Activated CD4-positive, alpha-beta memory T cell treated with anti-CD3 and anti-CD28 coated beads for 36 hours (primary cell): Measurements from ENCODE around the gene USP8. TPM values are rescaled to one million over a fixed set of nuclear protein-coding genes. Genes with fewer than 3 reads are reported as not detected.
A peak's percentile ranks its signal among the peaks of the same experiment; 100 is the strongest.

Source experiments
- CTCF ChIA-PET: fragments of 350-600 bp; sonication (Branson Sonifier 250); formaldehyde crosslinking; loops from one replicate; lab custom pipeline; 2021; ENCODE audit warnings: antibody characterized with exemption, inconsistent platforms; lab: Charles Lee
- POLR2A ChIA-PET: fragments of 350-600 bp; sonication (Branson Sonifier 250); formaldehyde crosslinking; loops from one replicate; lab custom pipeline; 2021; ENCODE audit warnings: antibody characterized with exemption; lab: Charles Lee
- DNase-seq: peaks from one replicate; pipeline ENCODE4 v3.0.0-alpha.2; 2020
- H3K27ac Mint-ChIP-seq: one replicate; pipeline ENCODE4 v1.8.0; 2021; ENCODE audit warnings: mixed read lengths
- H3K27me3 Mint-ChIP-seq: one replicate; pipeline ENCODE4 v1.8.0; 2021; ENCODE audit warnings: mixed read lengths
- H3K36me3 Mint-ChIP-seq: one replicate; pipeline ENCODE4 v1.8.0; 2021; ENCODE audit warnings: mixed read lengths
- H3K4me1 Mint-ChIP-seq: one replicate; pipeline ENCODE4 v1.8.0; 2021; ENCODE audit warnings: low read depth, mixed read lengths
- H3K4me3 Mint-ChIP-seq: one replicate; pipeline ENCODE4 v1.8.0; 2021; ENCODE audit warnings: mild to moderate bottlenecking, mixed read lengths
- H3K9me3 Mint-ChIP-seq: one replicate; pipeline ENCODE4 v1.8.0; 2021; ENCODE audit warnings: mixed read lengths
- intact Hi-C: fragments of 100-400 bp; cut with micrococcal nuclease; formaldehyde crosslinking; loops from one replicate; pipeline ENCODE4 v1.15.1; 2023
- total RNA-seq, 2 experiments: library from RNA; stranded (reverse); gene quantifications; one replicate each; pipeline ENCODE4 v1.2.3, GENCODE V29; 2021

The USP8 gene
- total RNA-seq, 2 experiments from 2014 or later: 43.4 to 46.0 TPM

DNA sequence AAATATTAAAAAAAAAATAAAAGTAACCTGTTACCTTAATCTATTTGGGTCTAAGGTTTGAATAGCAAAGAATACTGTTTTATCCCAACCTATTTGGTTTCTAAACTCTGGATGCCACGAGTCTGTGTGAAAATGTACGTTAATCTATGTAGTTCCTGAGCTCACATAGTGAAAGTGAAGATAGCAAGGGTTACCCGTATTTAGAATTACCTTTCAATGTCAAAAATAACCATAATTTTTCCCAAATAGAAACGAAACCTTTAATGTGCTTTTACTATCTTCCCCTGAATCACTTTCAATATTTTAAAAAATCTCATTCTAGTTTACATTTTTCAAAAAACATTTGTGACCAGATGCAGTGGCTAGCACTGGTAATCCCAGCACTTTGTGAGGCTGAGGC is 128.0 kb downstream of the USP8 start:
- Mint-ChIP-seq H3K4me3 (no peak overlapping the region), H3K9me3 (no peaks in the 10 kb centered on the region), H3K36me3 (peaks cover 4% of the 10 kb centered on the region), H3K27ac (no peak overlapping the region), H3K4me1 (peaks cover 13% of the 10 kb centered on the region), H3K27me3 (no peaks in the 10 kb centered on the region)
- ChIA-PET POLR2A (no interaction called here), CTCF (no interaction called here)
- no peak for DNase-seq
- intact Hi-C loops: no loop called here

DNA sequence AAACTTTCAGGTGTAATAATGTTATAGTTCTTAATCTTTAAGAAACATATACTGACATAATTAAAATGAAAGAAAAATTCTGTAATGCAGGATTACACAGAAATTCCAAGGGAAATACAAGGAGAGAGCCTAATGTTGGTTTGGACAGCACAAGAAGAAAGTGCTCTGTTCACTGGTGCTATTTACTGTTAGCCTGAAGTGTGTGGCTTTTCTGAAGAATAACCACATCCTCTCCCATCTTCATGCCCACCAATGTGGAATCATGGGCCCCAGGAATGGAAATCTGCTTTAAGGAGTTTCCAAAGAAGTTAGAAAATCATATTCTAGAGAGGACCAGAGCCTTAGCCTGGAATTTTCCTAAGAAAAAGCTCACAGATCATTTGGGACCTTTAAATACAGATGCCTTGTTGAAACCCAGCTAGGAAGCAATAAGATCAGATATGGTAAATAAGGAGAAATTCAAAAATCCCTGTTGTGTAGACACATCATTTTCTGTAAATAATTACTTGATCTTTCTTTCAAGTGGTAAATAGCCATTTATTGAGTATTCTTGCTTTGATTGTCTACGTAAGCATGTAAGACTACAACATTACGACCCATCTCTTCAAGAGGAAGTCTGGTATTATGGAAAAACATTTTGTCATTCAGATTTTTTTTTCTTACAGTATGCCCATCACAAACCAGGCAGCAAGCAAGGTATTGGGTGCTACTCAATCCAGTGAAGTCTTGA is 132.6 kb downstream of the USP8 start:
- H3K4me1 Mint-ChIP-seq: peaks cover 23% of the 10 kb centered on the region
- intact Hi-C loops: no loop called here
- no peaks in the 10 kb centered on the region for H3K9me3 Mint-ChIP-seq
- peak overlapping the region; percentile 44 for H3K27ac Mint-ChIP-seq
- DNase-seq: no peak
- H3K27me3 Mint-ChIP-seq: no peaks in the 10 kb centered on the region
- H3K4me3 Mint-ChIP-seq: no peak overlapping the region
- POLR2A ChIA-PET: no interaction called here
- H3K36me3 Mint-ChIP-seq: peaks cover 7% of the 10 kb centered on the region
- CTCF ChIA-PET: no interaction called here

DNA sequence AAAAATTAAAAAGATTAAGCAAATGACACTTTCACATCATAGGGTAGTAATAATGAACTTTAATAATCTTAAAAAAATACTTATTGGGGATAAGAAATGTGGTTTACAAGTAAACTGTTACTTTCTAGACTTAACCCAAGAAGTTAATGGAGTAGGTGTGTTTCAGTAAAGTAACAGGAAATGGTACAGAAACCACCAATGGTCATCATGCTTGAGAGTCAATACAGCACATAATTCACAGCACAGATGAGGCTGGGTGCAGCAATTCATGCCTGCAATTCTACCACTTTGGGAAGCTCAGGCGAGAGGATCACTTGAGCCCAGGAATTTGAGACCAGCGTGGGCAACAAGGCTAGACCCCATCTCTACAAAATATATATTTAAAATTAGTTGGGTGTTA is 133.8 kb downstream of the USP8 start:
- ChIA-PET POLR2A (interaction anchor here (0.6 kb wide), 1 partner anchor 202 kb away, joined by 3 read pairs; no protein-coding TSS in a partner anchor), CTCF (no interaction called here)
- Mint-ChIP-seq H3K36me3 (peaks cover 15% of the 10 kb centered on the region), H3K4me1 (peaks cover 30% of the 10 kb centered on the region), H3K27me3 (no peaks in the 10 kb centered on the region), H3K9me3 (no peaks in the 10 kb centered on the region), H3K4me3 (no peak overlapping the region), H3K27ac (no peak overlapping the region)
- intact Hi-C loops: no loop called here
- no peak for DNase-seq

DNA sequence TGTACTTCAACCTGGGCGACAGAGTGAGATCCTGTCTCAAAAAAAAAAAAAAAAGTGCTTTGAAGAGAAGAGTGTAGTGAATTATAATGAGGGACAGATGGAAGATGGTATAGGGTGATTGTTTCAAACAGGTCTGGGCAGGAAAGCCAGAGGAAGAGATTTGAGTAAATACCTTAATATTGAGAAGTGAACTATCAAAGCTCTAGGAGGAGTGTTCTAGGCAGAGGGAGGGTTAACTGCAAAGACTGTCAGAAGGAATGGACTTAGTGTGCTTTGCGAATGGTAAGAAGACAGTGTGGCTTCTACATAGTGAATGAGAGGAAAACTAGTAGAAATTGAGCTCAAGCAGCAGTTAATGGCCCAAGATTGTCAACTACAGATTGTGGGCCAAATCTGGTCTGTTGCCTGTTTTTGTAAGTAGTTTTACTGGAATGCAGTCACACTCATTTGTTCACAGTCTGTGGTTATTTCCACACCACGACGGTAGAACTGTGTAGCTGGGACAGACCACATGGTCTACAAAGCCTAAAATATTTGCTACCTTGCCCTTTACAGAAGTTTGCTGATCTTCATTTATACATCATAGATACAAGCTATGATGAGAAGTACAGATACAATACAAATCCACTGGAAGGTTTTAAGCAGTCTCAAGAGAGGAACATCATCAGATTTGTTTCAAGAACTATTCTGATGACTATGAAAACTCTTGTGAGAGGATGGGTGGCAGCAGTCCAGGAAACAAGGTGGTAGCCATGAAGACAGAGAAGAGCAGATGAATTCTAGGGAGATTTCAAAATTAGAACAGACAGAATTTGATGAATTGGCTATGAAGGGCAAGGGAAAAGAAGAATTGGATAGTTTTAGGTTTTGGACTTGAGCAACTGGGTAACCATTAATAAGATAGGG is 138.8 kb downstream of the USP8 start:
- Mint-ChIP-seq H3K4me3 (no peak overlapping the region), H3K27me3 (no peaks in the 10 kb centered on the region), H3K36me3 (peaks cover 25% of the 10 kb centered on the region), H3K27ac (peak overlapping the region; percentile 72), H3K9me3 (no peaks in the 10 kb centered on the region), H3K4me1 (peaks cover 23% of the 10 kb centered on the region)
- ChIA-PET POLR2A (interaction anchor here (0.5 to 1.6 kb wide), 3 partner anchors 128 to 208 kb away, joined by 4 read pairs; partner anchors contain the start of genes GABPB1 and USP8), CTCF (interaction anchor here (0.8 kb wide), 1 partner anchor 346 kb away, joined by 3 read pairs; no protein-coding TSS in a partner anchor)
- DNase-seq: peak; percentile 38
- intact Hi-C loops: loop anchor here (5.0 to 10.0 kb wide), 2 partner anchors 78 to 211 kb away; no protein-coding TSS in a partner anchor

DNA sequence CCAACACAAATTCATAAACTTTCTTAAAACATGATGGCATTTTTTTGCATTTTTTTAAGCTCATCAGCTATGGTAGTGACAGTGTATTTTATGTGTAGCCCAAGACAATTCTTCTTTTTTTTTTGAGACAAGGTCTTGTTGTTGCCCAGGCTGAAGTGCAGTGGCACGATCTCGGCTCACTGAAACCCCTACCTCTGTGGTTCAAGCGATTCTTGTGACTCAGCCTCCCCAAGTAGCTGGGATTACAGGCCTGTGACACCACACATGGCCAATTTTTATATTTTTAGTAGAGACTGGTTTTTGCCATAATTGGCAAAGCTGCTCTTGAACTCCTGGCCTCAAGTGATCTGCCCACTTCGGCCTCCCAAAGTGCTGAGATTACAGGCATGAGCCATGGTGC is 139.6 kb downstream of the USP8 start:
- intact Hi-C loops: loop anchor here (5.0 to 10.0 kb wide), 2 partner anchors 79 to 211 kb away; no protein-coding TSS in a partner anchor
- Mint-ChIP-seq H3K27me3 (no peaks in the 10 kb centered on the region), H3K4me1 (peaks cover 21% of the 10 kb centered on the region), H3K36me3 (peaks cover 29% of the 10 kb centered on the region), H3K4me3 (no peak overlapping the region), H3K9me3 (no peaks in the 10 kb centered on the region), H3K27ac (peak overlapping the region; percentile 72)
- DNase-seq: no peak
- CTCF ChIA-PET: no interaction called here
- POLR2A ChIA-PET: interaction anchor here (0.9 kb wide), 1 partner anchor 128 kb away, joined by 4 read pairs; no protein-coding TSS in a partner anchor

Other genes with a start within 250 kb of the USP8 start
- 10 to 100 TPM; 22.5 to 24.3 TPM for gene SLC27A2, start 242.2 kb upstream of the USP8 start, total RNA-seq
- gene HDC, start 158.7 kb upstream of the USP8 start, total RNA-seq: under 1 TPM; 0.55 to 0.87 TPM
- gene GABPB1, start 69.2 kb upstream of the USP8 start, total RNA-seq: 10 to 100 TPM; 54.1 to 58.2 TPM
- gene USP50, start 122.3 kb downstream of the USP8 start, total RNA-seq: not detected